Measurements from ENCODE around the gene ZMYND11.

DNA sequence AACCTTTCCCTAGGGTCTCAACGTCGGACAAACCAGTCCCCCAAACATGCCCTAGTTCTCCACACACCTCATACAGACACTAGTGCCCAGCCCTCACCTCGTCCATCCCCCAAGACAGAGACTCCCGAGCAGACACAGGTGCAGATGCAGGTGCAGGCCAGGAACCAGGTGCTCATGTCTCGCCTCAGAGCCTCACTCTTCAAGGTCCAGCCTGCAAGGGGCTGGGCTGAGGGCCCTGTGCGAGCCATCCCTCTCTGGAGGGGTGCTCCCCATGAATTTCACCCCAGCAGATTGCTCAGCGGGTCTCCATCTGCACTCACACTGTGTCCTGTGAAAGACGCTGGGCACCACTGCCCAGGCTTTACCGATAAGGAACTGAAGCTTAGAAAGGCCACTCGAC is 49.2 kb upstream of the ZMYND11 start:
- TF ChIP-seq, protein P1, sequence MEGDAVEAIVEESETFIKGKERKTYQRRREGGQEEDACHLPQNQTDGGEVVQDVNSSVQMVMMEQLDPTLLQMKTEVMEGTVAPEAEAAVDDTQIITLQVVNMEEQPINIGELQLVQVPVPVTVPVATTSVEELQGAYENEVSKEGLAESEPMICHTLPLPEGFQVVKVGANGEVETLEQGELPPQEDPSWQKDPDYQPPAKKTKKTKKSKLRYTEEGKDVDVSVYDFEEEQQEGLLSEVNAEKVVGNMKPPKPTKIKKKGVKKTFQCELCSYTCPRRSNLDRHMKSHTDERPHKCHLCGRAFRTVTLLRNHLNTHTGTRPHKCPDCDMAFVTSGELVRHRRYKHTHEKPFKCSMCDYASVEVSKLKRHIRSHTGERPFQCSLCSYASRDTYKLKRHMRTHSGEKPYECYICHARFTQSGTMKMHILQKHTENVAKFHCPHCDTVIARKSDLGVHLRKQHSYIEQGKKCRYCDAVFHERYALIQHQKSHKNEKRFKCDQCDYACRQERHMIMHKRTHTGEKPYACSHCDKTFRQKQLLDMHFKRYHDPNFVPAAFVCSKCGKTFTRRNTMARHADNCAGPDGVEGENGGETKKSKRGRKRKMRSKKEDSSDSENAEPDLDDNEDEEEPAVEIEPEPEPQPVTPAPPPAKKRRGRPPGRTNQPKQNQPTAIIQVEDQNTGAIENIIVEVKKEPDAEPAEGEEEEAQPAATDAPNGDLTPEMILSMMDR (optimal IDR thresholded peaks at IDR 0.05 in 1 of 3, IDR thresholded peaks at IDR 0.05 in 1 of 3, conservative IDR thresholded peaks at IDR 0.05 in 1 of 3; ENCODE audit: extremely low read depth in 1 of 3, insufficient read depth in 2 of 3, low read length in 3 of 3) = no peak
- no peak for TF ChIP-seq EZH2 (IDR thresholded peaks at IDR 0.05; ENCODE audit: low read length)

All from keratinocyte (primary cell).